ENCODE measurements around the gene REXO1.
A peak's percentile ranks its signal among the peaks of the same experiment; 100 is the strongest.

REXO1 gene

GRCh38 chr19:1780272-1780958 lies 67.9 kb downstream of the REXO1 start:
- no peak overlapping the region for H3K4me3 ChIP-seq (replicated peaks; ENCODE audit: low read depth, low read length)
- TF ChIP-seq CTCF (IDR thresholded peaks at IDR 0.05; ENCODE audit: low read depth, low read length, missing control alignments): no peak
- DNase-seq (ENCODE audit: extremely low read depth, low read depth): no peak

- H3K4me3 ChIP-seq (replicated peaks; ENCODE audit: low read depth, low read length): no peak overlapping the region
- no peak for DNase-seq (ENCODE audit: extremely low read depth, low read depth)
- no peak for TF ChIP-seq CTCF (IDR thresholded peaks at IDR 0.05; ENCODE audit: low read depth, low read length, missing control alignments)
Observed at GRCh38 chr19:1779574-1779973, 68.7 kb downstream of the REXO1 start.

- no peak overlapping the region for H3K4me3 ChIP-seq (replicated peaks; ENCODE audit: low read depth, low read length)
- no peak for TF ChIP-seq CTCF (IDR thresholded peaks at IDR 0.05; ENCODE audit: low read depth, low read length, missing control alignments)
- DNase-seq (ENCODE audit: extremely low read depth, low read depth): no peak
Observed at GRCh38 chr19:1777149-1777548, 71.1 kb downstream of the REXO1 start.

GRCh38 chr19:1776606-1777147 lies 71.6 kb downstream of the REXO1 start:
- no peak overlapping the region for H3K4me3 ChIP-seq (replicated peaks; ENCODE audit: low read depth, low read length)
- TF ChIP-seq CTCF (IDR thresholded peaks at IDR 0.05; ENCODE audit: low read depth, low read length, missing control alignments): no peak
- DNase-seq (ENCODE audit: extremely low read depth, low read depth): no peak

- DNase-seq (ENCODE audit: extremely low read depth, low read depth): no peak
- no peak for TF ChIP-seq CTCF (IDR thresholded peaks at IDR 0.05; ENCODE audit: low read depth, low read length, missing control alignments)
- H3K4me3 ChIP-seq (replicated peaks; ENCODE audit: low read depth, low read length): no peak overlapping the region
Observed at GRCh38 chr19:1775951-1776605, 72.2 kb downstream of the REXO1 start.

GRCh38 chr19:1774989-1775772 lies 73.1 kb downstream of the REXO1 start:
- no peak overlapping the region for H3K4me3 ChIP-seq (replicated peaks; ENCODE audit: low read depth, low read length)
- DNase-seq (ENCODE audit: extremely low read depth, low read depth): no peak
- TF ChIP-seq CTCF (IDR thresholded peaks at IDR 0.05; ENCODE audit: low read depth, low read length, missing control alignments): peak; percentile 55

Measured in HFF-Myc (cell line).